H9 (cell line): Measurements from ENCODE around the gene KIFC3. TPM values are rescaled to one million over a fixed set of nuclear protein-coding genes. Genes with fewer than 3 reads are reported as not detected.

ENCODE experiments used
- DNase-seq: peaks from one replicate; pipeline ENCODE4 v3.0.0-alpha.2; 2017
- H2AFZ ChIP-seq: one replicate; pipeline ENCODE4 v1.6.1; 2013; ENCODE audit warnings: mild to moderate bottlenecking, low read length, control low read depth, moderate library complexity
- H2AK5ac ChIP-seq: 2 replicates; pipeline ENCODE4 v1.6.1; 2013; ENCODE audit warnings: low read length, control low read depth, mixed read lengths; ENCODE audit not compliant: insufficient read length
- H2BK120ac ChIP-seq: one replicate; pipeline ENCODE4 v1.6.1; 2013; ENCODE audit warnings: low read depth, mild to moderate bottlenecking, low read length, control low read depth, inconsistent platforms; ENCODE audit not compliant: poor library complexity, severe bottlenecking
- H2BK12ac ChIP-seq: 2 replicates; pipeline ENCODE4 v1.6.1; 2013; ENCODE audit warnings: low read length, control low read depth, mixed read lengths, low read depth; ENCODE audit not compliant: insufficient read length
- H2BK15ac ChIP-seq: 2 replicates; pipeline ENCODE4 v1.6.1; 2013; ENCODE audit warnings: low read depth, low read length, control low read depth
- H2BK20ac ChIP-seq: one replicate; pipeline ENCODE4 v1.6.1; 2013; ENCODE audit warnings: low read depth, mild to moderate bottlenecking, low read length, control low read depth, inconsistent platforms; ENCODE audit not compliant: poor library complexity, severe bottlenecking
- H2BK5ac ChIP-seq: 2 replicates; pipeline ENCODE4 v1.6.1; 2013; ENCODE audit warnings: low read length, control low read depth, mixed read lengths; ENCODE audit not compliant: insufficient read length
- H3K14ac ChIP-seq: 2 replicates; pipeline ENCODE4 v1.6.1; 2013; ENCODE audit warnings: low read length, control low read depth; ENCODE audit not compliant: insufficient read depth
- H3K18ac ChIP-seq: 2 replicates; pipeline ENCODE4 v1.6.1; 2013; ENCODE audit warnings: low read depth, mild to moderate bottlenecking, mixed read lengths, low read length, control low read depth; ENCODE audit not compliant: insufficient read length
- H3K23ac ChIP-seq: 2 replicates; pipeline ENCODE4 v1.6.1; 2013; ENCODE audit warnings: low read length, control low read depth, mixed read lengths, low read depth; ENCODE audit not compliant: insufficient read length
- H3K23me2 ChIP-seq: 2 replicates; pipeline ENCODE4 v1.6.1; 2013; ENCODE audit warnings: low read depth, mild to moderate bottlenecking, mixed read lengths, low read length, control low read depth; ENCODE audit not compliant: insufficient read length, poor library complexity, severe bottlenecking
- H3K27ac ChIP-seq: 2 replicates; pipeline ENCODE4 v1.5.1; 2013; ENCODE audit warnings: low read length, control low read depth, mixed read lengths, low read depth; ENCODE audit not compliant: insufficient read length
- H3K27me3 ChIP-seq: 2 replicates; pipeline ENCODE4 v1.6.1; 2013; ENCODE audit warnings: low read length, control low read depth, inconsistent platforms; ENCODE audit not compliant: insufficient read depth
- H3K4ac ChIP-seq: 2 replicates; pipeline ENCODE4 v1.6.1; 2013; ENCODE audit warnings: low read depth, mild to moderate bottlenecking, control low read depth, inconsistent platforms, low read length, moderate library complexity
- H3K4me1 ChIP-seq: 2 replicates; pipeline ENCODE4 v1.6.1; 2013; ENCODE audit warnings: low read length, control low read depth, inconsistent platforms; ENCODE audit not compliant: insufficient read depth
- H3K4me2 ChIP-seq: 2 replicates; pipeline ENCODE4 v1.6.1; 2013; ENCODE audit warnings: low read length, control low read depth, mixed read lengths; ENCODE audit not compliant: insufficient read length, insufficient read depth
- H3K56ac ChIP-seq: 2 replicates; pipeline ENCODE4 v1.6.1; 2013; ENCODE audit warnings: low read depth, mild to moderate bottlenecking, mixed read lengths, low read length, control low read depth; ENCODE audit not compliant: insufficient read length
- H3K79me1 ChIP-seq: 2 replicates; pipeline ENCODE4 v1.6.1; 2013; ENCODE audit warnings: low read depth, mild to moderate bottlenecking, moderate library complexity, low read length, control low read depth, inconsistent platforms; ENCODE audit not compliant: insufficient read depth, poor library complexity, severe bottlenecking
- H3K79me2 ChIP-seq: 2 replicates; pipeline ENCODE4 v1.6.1; 2013; ENCODE audit warnings: low read length, control low read depth, inconsistent platforms; ENCODE audit not compliant: insufficient read depth
- H3K9ac ChIP-seq: 2 replicates; pipeline ENCODE4 v1.6.1; 2013; ENCODE audit warnings: low read length, control low read depth, mixed read lengths; ENCODE audit not compliant: insufficient read length; ENCODE audit errors: extremely low read depth
- H3K9me3 ChIP-seq: one replicate; pipeline ENCODE4 v1.6.1; 2013; ENCODE audit warnings: low read depth, low read length, inconsistent platforms; ENCODE audit not compliant: control insufficient read depth
- H3T11ph ChIP-seq: one replicate; pipeline ENCODE4 v1.6.1; 2013; ENCODE audit warnings: mild to moderate bottlenecking, low read length, control low read depth, inconsistent platforms
- H4K20me1 ChIP-seq: one replicate; pipeline ENCODE4 v1.6.1; 2013; ENCODE audit not compliant: control insufficient read depth, insufficient read length, insufficient read depth
- H4K5ac ChIP-seq: 2 replicates; pipeline ENCODE4 v1.6.1; 2013; ENCODE audit warnings: low read depth, mild to moderate bottlenecking, mixed read lengths, low read length, control low read depth; ENCODE audit not compliant: insufficient read length
- H4K8ac ChIP-seq: replicated peaks from 2 replicates; pipeline ENCODE4 v1.6.1; 2013; ENCODE audit warnings: low read length, control low read depth, mixed read lengths, low read depth; ENCODE audit not compliant: insufficient read length
- H4K91ac ChIP-seq: 2 replicates; pipeline ENCODE4 v1.6.1; 2013; ENCODE audit warnings: low read depth, mild to moderate bottlenecking, moderate library complexity, mixed read lengths, low read length, control low read depth; ENCODE audit not compliant: insufficient read length
- H3K27ac Mint-ChIP-seq, 3 experiments: 2 replicates in 2 of 3; 3 replicates in 1 of 3; pipeline ENCODE4 v1.8.0; 2020 to 2021; ENCODE audit warnings: mixed read lengths in 3 of 3, mild to moderate bottlenecking in 1 of 3, moderate library complexity in 1 of 3
- H3K27me3 Mint-ChIP-seq: 2 replicates; pipeline ENCODE4 v1.8.0; 2021; ENCODE audit warnings: low read depth, mild to moderate bottlenecking, moderate library complexity, mixed read lengths
- H3K36me3 Mint-ChIP-seq, 3 experiments: 2 replicates in 2 of 3; 3 replicates in 1 of 3; pipeline ENCODE4 v1.8.0; 2020 to 2021; ENCODE audit warnings: low read depth in 3 of 3, mixed read lengths in 3 of 3; ENCODE audit not compliant: insufficient read depth in 1 of 3
- H3K4me1 Mint-ChIP-seq, 2 experiments: 2 replicates each; pipeline ENCODE4 v1.8.0; 2020; ENCODE audit warnings: mixed read lengths in 2 of 2
- H3K4me3 Mint-ChIP-seq, 2 experiments: 2 replicates in 1 of 2; 3 replicates in 1 of 2; pipeline ENCODE4 v1.8.0; 2020 to 2021; ENCODE audit warnings: mild to moderate bottlenecking in 2 of 2, mixed read lengths in 2 of 2, moderate library complexity in 1 of 2
- H3K9me3 Mint-ChIP-seq, 2 experiments: 2 replicates in 1 of 2; 3 replicates in 1 of 2; pipeline ENCODE4 v1.8.0; 2020; ENCODE audit warnings: mild to moderate bottlenecking in 2 of 2, mixed read lengths in 2 of 2, moderate library complexity in 1 of 2
- WGBS: extraction: QIAGEN DNeasy Blood & Tissue Kit; methylation state at CpG from one replicate; pipeline ENCODE4 v1.1.7; 2013; ENCODE audit warnings: missing lambda C conversion rate, low lambda C conversion rate, mixed read lengths; ENCODE audit not compliant: insufficient read length; ENCODE audit errors: extremely low coverage; 5-methylcytosine and 5-hydroxymethylcytosine counted together
- total RNA-seq: library from RNA; stranded (reverse); gene quantifications from 2 replicates; pipeline ENCODE4 v1.2.1, GENCODE V29; 2021
- TF ChIP-seq, protein P1 (sequence below): fragments of 200-600 bp; sonication (generic); conservative IDR thresholded peaks from 3 replicates; pipeline ENCODE4 v1.8.0; 2021; ENCODE audit warnings: antibody characterized with exemption, mild to moderate bottlenecking

The KIFC3 gene
- total RNA-seq, 1 experiment from 2014 or later = 5.0 TPM

DNA sequence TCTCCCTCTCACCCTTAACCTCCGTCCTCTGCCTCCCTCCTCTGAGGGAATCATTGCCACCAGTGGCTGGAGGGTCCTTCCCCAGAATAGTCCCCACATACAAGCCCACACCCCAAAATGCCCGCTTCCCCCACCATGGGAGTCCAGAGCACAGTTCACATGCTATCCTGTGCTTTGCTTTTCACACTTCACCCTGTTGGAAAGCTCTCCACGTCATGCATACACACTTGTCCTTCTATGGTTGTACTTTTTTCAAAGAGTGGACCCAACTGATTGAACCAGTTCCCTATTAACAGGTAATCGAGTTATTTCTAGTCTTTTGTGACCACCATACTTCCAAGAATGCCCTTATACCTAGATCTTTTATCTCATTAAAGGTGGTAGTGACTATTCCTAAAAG is 23.8 kb upstream of the KIFC3 start:
- Histone ChIP-seq H2BK15ac (no peak overlapping the region), H4K91ac (no peak overlapping the region), H4K8ac (no peak overlapping the region), H2AFZ (no peak overlapping the region), H3K79me1 (no peaks in the 10 kb centered on the region), H3K18ac (no peak overlapping the region), H3K4ac (no peak overlapping the region), H3K9ac (no peak overlapping the region), H3K4me2 (no peak overlapping the region), H3K23ac (no peak overlapping the region), H3K23me2 (no peaks in the 10 kb centered on the region), H2BK20ac (no peak overlapping the region), H4K20me1 (no peaks in the 10 kb centered on the region), H3T11ph (no peak overlapping the region), H2AK5ac (no peak overlapping the region), H3K79me2 (no peaks in the 10 kb centered on the region), H3K56ac (no peak overlapping the region), H3K4me1 (no peaks in the 10 kb centered on the region), H3K14ac (no peak overlapping the region), H2BK5ac (no peak overlapping the region), H4K5ac (no peak overlapping the region), H3K27ac (no peak overlapping the region), H2BK12ac (no peak overlapping the region), H3K27me3 (no peaks in the 10 kb centered on the region), H2BK120ac (no peak overlapping the region), H3K9me3 (no peaks in the 10 kb centered on the region)
- peaks cover 3% of the 10 kb centered on the region; the same call in 1 of the 2 replicates for H3K27me3 Mint-ChIP-seq
- TF ChIP-seq, protein P1, sequence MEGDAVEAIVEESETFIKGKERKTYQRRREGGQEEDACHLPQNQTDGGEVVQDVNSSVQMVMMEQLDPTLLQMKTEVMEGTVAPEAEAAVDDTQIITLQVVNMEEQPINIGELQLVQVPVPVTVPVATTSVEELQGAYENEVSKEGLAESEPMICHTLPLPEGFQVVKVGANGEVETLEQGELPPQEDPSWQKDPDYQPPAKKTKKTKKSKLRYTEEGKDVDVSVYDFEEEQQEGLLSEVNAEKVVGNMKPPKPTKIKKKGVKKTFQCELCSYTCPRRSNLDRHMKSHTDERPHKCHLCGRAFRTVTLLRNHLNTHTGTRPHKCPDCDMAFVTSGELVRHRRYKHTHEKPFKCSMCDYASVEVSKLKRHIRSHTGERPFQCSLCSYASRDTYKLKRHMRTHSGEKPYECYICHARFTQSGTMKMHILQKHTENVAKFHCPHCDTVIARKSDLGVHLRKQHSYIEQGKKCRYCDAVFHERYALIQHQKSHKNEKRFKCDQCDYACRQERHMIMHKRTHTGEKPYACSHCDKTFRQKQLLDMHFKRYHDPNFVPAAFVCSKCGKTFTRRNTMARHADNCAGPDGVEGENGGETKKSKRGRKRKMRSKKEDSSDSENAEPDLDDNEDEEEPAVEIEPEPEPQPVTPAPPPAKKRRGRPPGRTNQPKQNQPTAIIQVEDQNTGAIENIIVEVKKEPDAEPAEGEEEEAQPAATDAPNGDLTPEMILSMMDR = no peak
- no CpG with 5 or more reads among the region's 4 CpGs for WGBS
- H3K4me1 Mint-ChIP-seq = peaks cover 12 to 14% of the 10 kb centered on the region in 2 experiments
- DNase-seq = no peak
- H3K9me3 Mint-ChIP-seq = no peaks in the 10 kb centered on the region
- no peaks in the 10 kb centered on the region for H3K36me3 Mint-ChIP-seq
- H3K27ac Mint-ChIP-seq = no peak overlapping the region; a peak in 1 of 7 replicates
- no peak overlapping the region for H3K4me3 Mint-ChIP-seq
